Subcutaneous adipose tissue (tissue), 4 donors: Measurements from ENCODE around the gene ZNF521. TPM values are rescaled to one million over a fixed set of nuclear protein-coding genes. Genes with fewer than 3 reads are reported as not detected.

Experiments
- total RNA-seq, 4 donors: library from RNA; depleted of rRNA; stranded (reverse); fragments of >200 nt; gene quantifications; one replicate each; pipeline ENCODE4 v1.1.0, GENCODE V29; 2016
- TF ChIP-seq, protein P1 (sequence below): fragments of 450-650 bp; IDR thresholded peaks from one replicate; pipeline ENCODE4 v1.5.1; 2016; ENCODE audit warnings: low read depth, mild to moderate bottlenecking, control low read depth, antibody characterized with exemption, moderate library complexity

ZNF521 gene
- total RNA-seq, 4 donors from 2014 or later: 20.7 to 56.2 (median 37.4) TPM

GRCh38 chr18:25056429-25056828 lies 295.5 kb downstream of the ZNF521 start:
- TF ChIP-seq, protein P1, sequence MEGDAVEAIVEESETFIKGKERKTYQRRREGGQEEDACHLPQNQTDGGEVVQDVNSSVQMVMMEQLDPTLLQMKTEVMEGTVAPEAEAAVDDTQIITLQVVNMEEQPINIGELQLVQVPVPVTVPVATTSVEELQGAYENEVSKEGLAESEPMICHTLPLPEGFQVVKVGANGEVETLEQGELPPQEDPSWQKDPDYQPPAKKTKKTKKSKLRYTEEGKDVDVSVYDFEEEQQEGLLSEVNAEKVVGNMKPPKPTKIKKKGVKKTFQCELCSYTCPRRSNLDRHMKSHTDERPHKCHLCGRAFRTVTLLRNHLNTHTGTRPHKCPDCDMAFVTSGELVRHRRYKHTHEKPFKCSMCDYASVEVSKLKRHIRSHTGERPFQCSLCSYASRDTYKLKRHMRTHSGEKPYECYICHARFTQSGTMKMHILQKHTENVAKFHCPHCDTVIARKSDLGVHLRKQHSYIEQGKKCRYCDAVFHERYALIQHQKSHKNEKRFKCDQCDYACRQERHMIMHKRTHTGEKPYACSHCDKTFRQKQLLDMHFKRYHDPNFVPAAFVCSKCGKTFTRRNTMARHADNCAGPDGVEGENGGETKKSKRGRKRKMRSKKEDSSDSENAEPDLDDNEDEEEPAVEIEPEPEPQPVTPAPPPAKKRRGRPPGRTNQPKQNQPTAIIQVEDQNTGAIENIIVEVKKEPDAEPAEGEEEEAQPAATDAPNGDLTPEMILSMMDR: no peak

GRCh38 chr18:25055076-25055475 lies 296.9 kb downstream of the ZNF521 start:
- TF ChIP-seq, protein P1: no peak

GRCh38 chr18:25053466-25053865 lies 298.5 kb downstream of the ZNF521 start:
- TF ChIP-seq, protein P1: no peak

GRCh38 chr18:25052511-25052921 lies 299.4 kb downstream of the ZNF521 start:
- TF ChIP-seq, protein P1: no peak

DNA sequence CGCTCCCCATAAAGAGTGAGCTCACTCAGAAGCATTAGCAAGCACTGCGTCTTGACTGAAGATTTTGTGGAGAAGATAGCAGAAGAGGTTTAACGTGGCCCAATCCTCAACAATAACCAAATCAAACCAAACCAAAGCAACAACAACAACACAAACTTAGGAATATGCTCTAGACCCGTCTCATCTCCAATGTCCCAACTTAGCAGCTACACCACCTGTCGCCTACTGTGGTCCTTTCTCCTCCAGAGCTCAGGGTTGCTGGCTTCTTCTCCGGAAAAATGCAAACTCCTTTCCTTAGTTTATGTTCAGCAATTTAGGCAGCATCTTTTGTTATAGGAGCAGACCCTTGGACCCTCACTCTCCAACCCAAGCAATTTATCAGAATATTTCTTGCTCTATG lies 301.4 kb downstream of the ZNF521 start:
- TF ChIP-seq, protein P1: no peak

- TF ChIP-seq, protein P1: no peak
Observed at GRCh38 chr18:25047983-25048382, 304.0 kb downstream of the ZNF521 start.

DNA sequence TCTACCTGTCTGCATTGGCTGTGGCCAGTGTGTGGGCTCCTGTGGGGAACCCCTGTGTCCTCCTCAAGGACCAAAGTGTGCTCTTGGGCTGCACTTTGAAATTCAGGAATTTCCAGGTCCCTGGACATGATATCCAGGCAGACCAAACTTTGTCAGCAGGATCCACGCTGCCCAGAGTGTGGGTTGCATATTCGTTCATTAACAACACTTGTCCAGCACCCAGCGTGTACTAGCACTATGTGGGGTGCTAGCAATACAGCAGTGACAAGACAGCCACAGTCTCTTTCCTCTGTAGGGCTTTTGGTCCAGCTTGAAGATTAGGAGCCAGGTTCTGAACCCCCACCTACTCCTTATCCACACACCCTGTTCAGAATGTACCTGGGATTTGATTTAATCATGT lies 304.5 kb downstream of the ZNF521 start:
- TF ChIP-seq, protein P1: no peak

GRCh38 chr18:25044694-25045093 lies 307.3 kb downstream of the ZNF521 start:
- TF ChIP-seq, protein P1: no peak
